K562 (cell line): ENCODE measurements around the gene FCGR2B. TPM values are rescaled to one million over a fixed set of nuclear protein-coding genes. Genes with fewer than 3 reads are reported as not detected.

Experiments
- CBX1 ChIP-seq: sonication (generic); IDR thresholded peaks from 2 replicates; pipeline ENCODE4 v1.6.1; 2016; ENCODE audit warnings: antibody characterized with exemption, low read depth, mild to moderate bottlenecking
- CHD2 ChIP-seq: IDR thresholded peaks from 2 replicates; pipeline ENCODE4 v1.6.1; 2011; ENCODE audit warnings: low read depth, low read length
- HNRNPLL ChIP-seq: fragments of 200-400 bp; formaldehyde crosslinking; IDR thresholded peaks from 2 replicates; pipeline ENCODE4 v1.6.1; 2017; ENCODE audit warnings: low read length, low read depth, mild to moderate bottlenecking; ENCODE audit not compliant: poor library complexity, severe bottlenecking
- KAT8 ChIP-seq: fragments of 450-650 bp; IDR thresholded peaks from 2 replicates; pipeline ENCODE4 v1.6.1; 2016; ENCODE audit warnings: low read depth, mild to moderate bottlenecking
- KDM4B ChIP-seq, 2 experiments: fragments of 450-650 bp in 1 of 2; sonication (generic) in 1 of 2; IDR thresholded peaks; 2 replicates each; pipeline ENCODE4 v1.6.1; 2016 to 2017; ENCODE audit warnings: borderline replicate concordance in 2 of 2, antibody characterized with exemption in 1 of 2, low read depth in 1 of 2, mild to moderate bottlenecking in 1 of 2
- NCOA4 ChIP-seq: fragments of 450-650 bp; IDR thresholded peaks from 2 replicates; pipeline ENCODE4 v1.6.1; 2018; ENCODE audit warnings: mild to moderate bottlenecking; ENCODE audit not compliant: partially characterized antibody
- SAP30 ChIP-seq: fragments of 200-600 bp; sonication (generic); IDR thresholded peaks from 2 replicates; pipeline ENCODE4 v1.6.1; 2012; ENCODE audit warnings: borderline replicate concordance, low read depth, mild to moderate bottlenecking, moderate library complexity, low read length, control low read depth, inconsistent platforms; ENCODE audit not compliant: insufficient read depth, poor library complexity, severe bottlenecking
- SIN3A ChIP-seq, 2 experiments: fragments of 150-350 bp in 1 of 2; IDR thresholded peaks; 2 replicates each; pipeline ENCODE4 v1.6.1; 2011 to 2016; ENCODE audit warnings: borderline replicate concordance in 2 of 2, low read depth in 2 of 2, low read length in 2 of 2, mild to moderate bottlenecking in 2 of 2, moderate library complexity in 2 of 2; ENCODE audit not compliant: control insufficient read depth in 1 of 2
- SIX5 ChIP-seq, 2 experiments: IDR thresholded peaks; 2 replicates each; pipeline ENCODE4 v1.6.1; 2011; ENCODE audit warnings: low read length in 2 of 2, borderline replicate concordance in 1 of 2, low read depth in 1 of 2, mild to moderate bottlenecking in 1 of 2, moderate library complexity in 1 of 2; ENCODE audit not compliant: insufficient read depth in 1 of 2
- TEAD2 ChIP-seq: fragments of 450-650 bp; IDR thresholded peaks from 2 replicates; pipeline ENCODE4 v1.6.1; 2016; ENCODE audit warnings: missing genetic modification characterization, control low read depth, missing compliant biosample characterization
- U2AF2 ChIP-seq: fragments of 200-400 bp; formaldehyde crosslinking; optimal IDR thresholded peaks from 2 replicates; pipeline ENCODE3; 2017; ENCODE audit warnings: low read depth, mild to moderate bottlenecking, low read length
- XRCC5 ChIP-seq: fragments of 200-400 bp; formaldehyde crosslinking; IDR thresholded peaks from 2 replicates; pipeline ENCODE4 v1.6.1; 2017; ENCODE audit warnings: low read depth, mild to moderate bottlenecking, low read length
- ZBTB1 ChIP-seq: sonication (generic); formaldehyde crosslinking; IDR thresholded peaks from 2 replicates; pipeline ENCODE4 v1.8.1; 2023; ENCODE audit warnings: missing genetic modification reagents, low read depth, mild to moderate bottlenecking, borderline replicate concordance
- ZNF239 ChIP-seq: fragments of 250-450 bp; sonication (Bioruptor Pico); IDR thresholded peaks from 2 replicates; pipeline ENCODE4 v1.4.0; 2020; ENCODE audit warnings: mild to moderate bottlenecking
- ZNF780A ChIP-seq: fragments of 250-450 bp; sonication (Bioruptor Pico); IDR thresholded peaks from 2 replicates; pipeline ENCODE4 v1.5.0; 2021; ENCODE audit warnings: mild to moderate bottlenecking
- polyA plus RNA-seq, 8 experiments: library from polyadenylated mRNA; depleted of rRNA in 4 of 8; stranded (reverse) in 5 of 8; unstranded in 3 of 8; fragments of >200 nt; fragmentation: Nextera tagmentation in 2 of 8; fragmentation: Illumina TruSeq in 1 of 8; extraction: Ambion mirVana in 2 of 8; extraction: Trizol in 1 of 8; gene quantifications; 2 replicates each; pipeline versions ENCODE4 v1.2.1 to v1.2.3, GENCODE V29; 2011 to 2014; ENCODE audit warnings: inconsistent platforms in 1 of 8, missing spikeins in 1 of 8
- total RNA-seq, 7 experiments: library from RNA; depleted of rRNA in 6 of 7; stranded (reverse); fragments of >200 nt in 6 of 7; fragmentation: Illumina TruSeq in 2 of 7; extraction: Trizol in 2 of 7; gene quantifications; 2 replicates each; pipeline versions ENCODE4 v1.2.1 to v1.2.3, GENCODE V29; 2011 to 2021; ENCODE audit warnings: low replicate concordance in 1 of 7
- TF ChIP-seq, protein P1 (sequence below), 3 experiments: IDR thresholded peaks in 2 of 3; conservative IDR thresholded peaks in 1 of 3; 2 replicates each; pipeline ENCODE4 v1.5.1; 2011 to 2012; ENCODE audit warnings: low read length in 3 of 3, mild to moderate bottlenecking in 3 of 3, control low read depth in 2 of 3, improper control_type of control experiment in 1 of 3, inconsistent platforms in 1 of 3, low read depth in 1 of 3, mixed read lengths in 1 of 3, moderate library complexity in 1 of 3; ENCODE audit not compliant: insufficient read depth in 2 of 3
- TF ChIP-seq, protein P2 (sequence below), 2 experiments: IDR thresholded peaks; 2 replicates each; pipeline ENCODE4 v1.6.1; 2012; ENCODE audit warnings: improper control_type of control experiment in 2 of 2, low read depth in 2 of 2, low read length in 2 of 2, borderline replicate concordance in 1 of 2
- TF ChIP-seq, protein P3 (sequence below): fragments of 450-650 bp; formaldehyde crosslinking; IDR thresholded peaks from 2 replicates; pipeline ENCODE4 v1.4.0; 2020; ENCODE audit warnings: mild to moderate bottlenecking, moderate library complexity
- TF ChIP-seq, protein P4 (sequence below): fragments of 450-650 bp; formaldehyde crosslinking; IDR thresholded peaks from 2 replicates; pipeline ENCODE4 v1.4.0; 2020; ENCODE audit warnings: mild to moderate bottlenecking

FCGR2B gene
- total and polyA plus RNA-seq, 9 of the 15 experiments (the other 6 are each of a cell fraction or from before 2014, with no cell fraction given): 1.7 to 8.9 (median 3.9) TPM

DNA sequence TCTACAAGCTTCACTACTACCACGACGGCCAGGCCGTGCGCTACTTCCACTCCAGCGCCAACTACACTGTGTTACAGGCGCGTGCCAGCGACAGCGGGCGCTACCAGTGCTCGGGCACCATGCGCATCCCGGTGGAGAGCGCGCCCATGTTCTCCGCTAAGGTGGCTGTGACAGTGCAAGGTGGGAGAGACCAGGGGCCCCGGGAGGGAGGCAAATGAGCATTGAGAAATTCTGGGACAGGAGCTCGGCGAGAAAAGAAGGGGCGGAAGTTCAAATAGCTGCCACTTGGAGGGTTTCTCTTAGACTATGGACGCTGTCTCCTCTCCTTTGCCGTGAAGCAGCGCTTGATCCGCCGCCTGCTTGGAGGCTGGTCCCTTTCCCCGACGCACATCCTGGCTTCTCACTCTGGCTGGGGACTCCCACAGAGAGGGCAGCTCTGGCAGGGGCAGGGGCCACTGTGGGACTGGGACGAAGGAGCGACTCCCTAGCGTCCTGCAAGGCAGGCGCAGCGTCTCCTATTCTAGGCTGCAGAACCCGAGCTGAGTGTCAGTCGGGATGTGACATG lies 63.0 kb downstream of the FCGR2B start (continued):
- TF ChIP-seq, protein P1, sequence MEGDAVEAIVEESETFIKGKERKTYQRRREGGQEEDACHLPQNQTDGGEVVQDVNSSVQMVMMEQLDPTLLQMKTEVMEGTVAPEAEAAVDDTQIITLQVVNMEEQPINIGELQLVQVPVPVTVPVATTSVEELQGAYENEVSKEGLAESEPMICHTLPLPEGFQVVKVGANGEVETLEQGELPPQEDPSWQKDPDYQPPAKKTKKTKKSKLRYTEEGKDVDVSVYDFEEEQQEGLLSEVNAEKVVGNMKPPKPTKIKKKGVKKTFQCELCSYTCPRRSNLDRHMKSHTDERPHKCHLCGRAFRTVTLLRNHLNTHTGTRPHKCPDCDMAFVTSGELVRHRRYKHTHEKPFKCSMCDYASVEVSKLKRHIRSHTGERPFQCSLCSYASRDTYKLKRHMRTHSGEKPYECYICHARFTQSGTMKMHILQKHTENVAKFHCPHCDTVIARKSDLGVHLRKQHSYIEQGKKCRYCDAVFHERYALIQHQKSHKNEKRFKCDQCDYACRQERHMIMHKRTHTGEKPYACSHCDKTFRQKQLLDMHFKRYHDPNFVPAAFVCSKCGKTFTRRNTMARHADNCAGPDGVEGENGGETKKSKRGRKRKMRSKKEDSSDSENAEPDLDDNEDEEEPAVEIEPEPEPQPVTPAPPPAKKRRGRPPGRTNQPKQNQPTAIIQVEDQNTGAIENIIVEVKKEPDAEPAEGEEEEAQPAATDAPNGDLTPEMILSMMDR (IDR thresholded peaks at IDR 0.05 in 2 of 3, conservative IDR thresholded peaks at IDR 0.05 in 1 of 3; ENCODE audit: insufficient read depth in 2 of 3, low read depth in 1 of 3, low read length in 3 of 3): peak; percentile 23 to 41 (median 29); a peak in 3 of 6 replicates
- no peak for TF ChIP-seq SIN3A (IDR thresholded peaks at IDR 0.05; ENCODE audit: borderline replicate concordance in 2 of 2, control insufficient read depth in 1 of 2, low read depth in 2 of 2, low read length in 2 of 2)
- no peak for TF ChIP-seq CHD2
- peak; percentile 18; the same call in 1 of the 2 replicates for TF ChIP-seq ZNF239 (CRISPR knock-in tag)
- TF ChIP-seq KAT8: no peak
- TF ChIP-seq KDM4B (IDR thresholded peaks at IDR 0.05; ENCODE audit: borderline replicate concordance in 2 of 2, low read depth in 1 of 2): peak in 1 of 2 experiments; percentile 43; a peak in 1 of 4 replicates
- TF ChIP-seq ZBTB1: peak; percentile 57; the same call in 1 of the 2 replicates
- no peak; the same call in 1 of the 2 replicates for TF ChIP-seq XRCC5
- TF ChIP-seq NCOA4: no peak
- TF ChIP-seq CBX1: no peak
- peak; percentile 78; the same call in 1 of the 2 replicates for TF ChIP-seq TEAD2 (tag)
- TF ChIP-seq, protein P2, sequence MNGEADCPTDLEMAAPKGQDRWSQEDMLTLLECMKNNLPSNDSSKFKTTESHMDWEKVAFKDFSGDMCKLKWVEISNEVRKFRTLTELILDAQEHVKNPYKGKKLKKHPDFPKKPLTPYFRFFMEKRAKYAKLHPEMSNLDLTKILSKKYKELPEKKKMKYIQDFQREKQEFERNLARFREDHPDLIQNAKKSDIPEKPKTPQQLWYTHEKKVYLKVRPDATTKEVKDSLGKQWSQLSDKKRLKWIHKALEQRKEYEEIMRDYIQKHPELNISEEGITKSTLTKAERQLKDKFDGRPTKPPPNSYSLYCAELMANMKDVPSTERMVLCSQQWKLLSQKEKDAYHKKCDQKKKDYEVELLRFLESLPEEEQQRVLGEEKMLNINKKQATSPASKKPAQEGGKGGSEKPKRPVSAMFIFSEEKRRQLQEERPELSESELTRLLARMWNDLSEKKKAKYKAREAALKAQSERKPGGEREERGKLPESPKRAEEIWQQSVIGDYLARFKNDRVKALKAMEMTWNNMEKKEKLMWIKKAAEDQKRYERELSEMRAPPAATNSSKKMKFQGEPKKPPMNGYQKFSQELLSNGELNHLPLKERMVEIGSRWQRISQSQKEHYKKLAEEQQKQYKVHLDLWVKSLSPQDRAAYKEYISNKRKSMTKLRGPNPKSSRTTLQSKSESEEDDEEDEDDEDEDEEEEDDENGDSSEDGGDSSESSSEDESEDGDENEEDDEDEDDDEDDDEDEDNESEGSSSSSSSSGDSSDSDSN (IDR thresholded peaks at IDR 0.05; ENCODE audit: borderline replicate concordance in 1 of 2, low read depth in 2 of 2, low read length in 2 of 2): no peak
- no peak for TF ChIP-seq U2AF2
- TF ChIP-seq HNRNPLL: peak; percentile 22
- TF ChIP-seq, protein P3, sequence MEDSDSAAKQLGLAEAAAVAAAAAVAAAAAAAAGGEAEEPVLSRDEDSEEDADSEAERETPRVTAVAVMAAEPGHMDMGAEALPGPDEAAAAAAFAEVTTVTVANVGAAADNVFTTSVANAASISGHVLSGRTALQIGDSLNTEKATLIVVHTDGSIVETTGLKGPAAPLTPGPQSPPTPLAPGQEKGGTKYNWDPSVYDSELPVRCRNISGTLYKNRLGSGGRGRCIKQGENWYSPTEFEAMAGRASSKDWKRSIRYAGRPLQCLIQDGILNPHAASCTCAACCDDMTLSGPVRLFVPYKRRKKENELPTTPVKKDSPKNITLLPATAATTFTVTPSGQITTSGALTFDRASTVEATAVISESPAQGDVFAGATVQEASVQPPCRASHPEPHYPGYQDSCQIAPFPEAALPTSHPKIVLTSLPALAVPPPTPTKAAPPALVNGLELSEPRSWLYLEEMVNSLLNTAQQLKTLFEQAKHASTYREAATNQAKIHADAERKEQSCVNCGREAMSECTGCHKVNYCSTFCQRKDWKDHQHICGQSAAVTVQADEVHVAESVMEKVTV: no peak
- TF ChIP-seq SIX5 (IDR thresholded peaks at IDR 0.05; ENCODE audit: borderline replicate concordance in 1 of 2, insufficient read depth in 1 of 2, low read depth in 1 of 2, low read length in 2 of 2): no peak
- TF ChIP-seq, protein P4, sequence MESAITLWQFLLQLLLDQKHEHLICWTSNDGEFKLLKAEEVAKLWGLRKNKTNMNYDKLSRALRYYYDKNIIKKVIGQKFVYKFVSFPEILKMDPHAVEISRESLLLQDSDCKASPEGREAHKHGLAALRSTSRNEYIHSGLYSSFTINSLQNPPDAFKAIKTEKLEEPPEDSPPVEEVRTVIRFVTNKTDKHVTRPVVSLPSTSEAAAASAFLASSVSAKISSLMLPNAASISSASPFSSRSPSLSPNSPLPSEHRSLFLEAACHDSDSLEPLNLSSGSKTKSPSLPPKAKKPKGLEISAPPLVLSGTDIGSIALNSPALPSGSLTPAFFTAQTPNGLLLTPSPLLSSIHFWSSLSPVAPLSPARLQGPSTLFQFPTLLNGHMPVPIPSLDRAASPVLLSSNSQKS (CRISPR knock-in tag): no peak
- TF ChIP-seq SAP30: no peak
- no peak for TF ChIP-seq ZNF780A (CRISPR knock-in tag)
